ENCODE data around the gene CACHD1.

- TF ChIP-seq RAD21 (conservative IDR thresholded peaks at IDR 0.05) = no peak
- no peak for TF ChIP-seq CTCF (IDR thresholded peaks at IDR 0.05; ENCODE audit: poor library complexity, severe bottlenecking)
- no peak for TF ChIP-seq EZH2 (IDR thresholded peaks at IDR 0.05; ENCODE audit: borderline replicate concordance, insufficient read depth, low read length, poor library complexity, severe bottlenecking)
Measured at GRCh38 chr1:64651841-64652240, 181.9 kb downstream of the CACHD1 start.

All from neural cell (in vitro differentiated cells).